Spinal cord (tissue), 10 donors: ENCODE results near the gene ENTPD8. TPM values are rescaled to one million over a fixed set of nuclear protein-coding genes. Genes with fewer than 3 reads are reported as not detected.

Experiments
- DNase-seq, 6 donors: peaks; one replicate each; pipeline versions ENCODE4 v3.0.0 to v3.0.0-alpha.2; 2013 to 2015; ENCODE audit warnings: low spot score in 6 of 6, low read depth in 4 of 6
- H3K27ac ChIP-seq: one replicate; pipeline ENCODE4 v1.5.1; 2013; ENCODE audit warnings: low read depth, low read length, control low read depth
- H3K27me3 ChIP-seq: one replicate; pipeline ENCODE4 v1.6.1; 2013; ENCODE audit warnings: low read length; ENCODE audit not compliant: control insufficient read depth, insufficient read depth
- H3K36me3 ChIP-seq: one replicate; pipeline ENCODE4 v1.6.1; 2013; ENCODE audit warnings: low read length; ENCODE audit not compliant: control insufficient read depth, insufficient read depth
- H3K4me1 ChIP-seq: one replicate; pipeline ENCODE4 v1.6.1; 2013; ENCODE audit warnings: low read length; ENCODE audit not compliant: control insufficient read depth, insufficient read depth
- H3K4me3 ChIP-seq: one replicate; pipeline ENCODE4 v1.5.1; 2013; ENCODE audit warnings: low read depth, low read length, control low read depth
- H3K9me3 ChIP-seq: one replicate; pipeline ENCODE4 v1.6.1; 2013; ENCODE audit warnings: low read length; ENCODE audit not compliant: control insufficient read depth, insufficient read depth
- WGBS: methylation state at CpG from one replicate; pipeline ENCODE4 v1.1.5; 2013; ENCODE audit warnings: missing lambda C conversion rate; ENCODE audit not compliant: insufficient coverage; 5-methylcytosine and 5-hydroxymethylcytosine counted together
- polyA plus RNA-seq, 2 donors: library from polyadenylated mRNA; unstranded; fragments of 120-200 nt; gene quantifications; one replicate each; pipeline ENCODE4 v1.2.1, GENCODE V29; 2013; ENCODE audit not compliant: insufficient read length in 2 of 2
- total RNA-seq, 2 donors: library from RNA; depleted of rRNA in 1 of 2; stranded (reverse); fragments of 120-200 nt in 1 of 2; fragments of >200 nt in 1 of 2; gene quantifications; one replicate each; pipeline versions ENCODE4 v1.2.3 to v1.2.4, GENCODE V29; 2013 to 2014
- donor health status: healthy.

The ENTPD8 gene
- total and polyA plus RNA-seq, 4 donors = 0.39 to 1.1 (median 0.90) TPM; not detected in 1

- peak in 4 of 6 donors; percentile 58 to 95 (median 73) for DNase-seq
Observed at GRCh38 chr9:137458194-137459151, 17.3 kb upstream of the ENTPD8 start.

DNA sequence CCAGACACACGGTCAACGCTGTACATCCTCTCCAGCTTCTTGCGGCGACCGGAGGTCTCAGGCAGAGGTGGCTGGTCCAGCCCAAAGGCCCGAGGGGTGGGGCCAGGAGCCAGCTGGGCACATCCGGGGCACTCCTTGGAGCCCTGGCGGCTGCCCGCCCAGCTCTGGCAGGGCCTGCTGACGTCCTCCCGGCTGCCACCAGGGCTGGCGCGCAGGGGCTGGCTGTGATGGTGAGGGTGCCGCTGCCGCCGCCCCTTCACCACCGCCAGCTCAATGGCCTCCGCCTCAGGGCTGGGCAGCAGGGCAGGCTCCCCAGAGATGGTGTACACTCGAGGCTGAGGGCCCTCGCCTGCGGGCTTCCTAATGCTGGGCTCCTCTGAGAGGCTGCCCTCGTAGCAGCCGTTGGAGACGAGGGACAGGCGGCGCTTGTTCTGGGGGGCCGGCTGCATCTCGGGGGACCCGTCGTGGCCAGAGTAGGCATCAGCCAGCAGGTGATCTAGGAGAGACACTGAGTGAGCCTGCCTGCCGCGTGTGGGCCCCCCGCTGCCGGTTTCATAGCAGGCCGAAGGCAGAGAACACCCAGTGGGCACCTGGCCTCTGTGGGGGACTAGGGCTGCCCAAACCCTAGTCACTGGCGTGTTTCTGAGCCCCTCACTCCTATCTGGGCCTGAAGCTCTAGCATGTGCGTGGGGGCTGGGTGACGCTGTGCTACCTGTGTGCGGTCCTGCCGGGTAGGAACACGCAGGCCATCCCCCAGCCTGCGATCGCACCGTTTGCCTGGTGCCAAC lies 16.4 kb upstream of the ENTPD8 start:
- peak in 1 of 6 donors; percentile 40 for DNase-seq
- no peaks in the 10 kb centered on the region for H3K9me3 ChIP-seq
- H3K27me3 ChIP-seq = no peaks in the 10 kb centered on the region
- peak overlapping the region; percentile 78 for H3K27ac ChIP-seq
- peak overlapping the region; percentile 48 for H3K4me3 ChIP-seq
- H3K36me3 ChIP-seq = peaks cover 82% of the 10 kb centered on the region
- H3K4me1 ChIP-seq = peaks cover 76% of the 10 kb centered on the region
- 43% methylated on average over 44 of the region's 44 CpGs for WGBS

More at GRCh38 chr9:137458194-137459151, 17.3 kb upstream of the ENTPD8 start:
- Histone ChIP-seq H3K27me3 (no peaks in the 10 kb centered on the region), H3K27ac (peak overlapping the region; percentile 78), H3K4me1 (peaks cover 67% of the 10 kb centered on the region), H3K36me3 (peaks cover 82% of the 10 kb centered on the region), H3K9me3 (no peaks in the 10 kb centered on the region), H3K4me3 (peak overlapping the region; percentile 48)
- 1% methylated on average over 88 of the region's 88 CpGs for WGBS

DNA sequence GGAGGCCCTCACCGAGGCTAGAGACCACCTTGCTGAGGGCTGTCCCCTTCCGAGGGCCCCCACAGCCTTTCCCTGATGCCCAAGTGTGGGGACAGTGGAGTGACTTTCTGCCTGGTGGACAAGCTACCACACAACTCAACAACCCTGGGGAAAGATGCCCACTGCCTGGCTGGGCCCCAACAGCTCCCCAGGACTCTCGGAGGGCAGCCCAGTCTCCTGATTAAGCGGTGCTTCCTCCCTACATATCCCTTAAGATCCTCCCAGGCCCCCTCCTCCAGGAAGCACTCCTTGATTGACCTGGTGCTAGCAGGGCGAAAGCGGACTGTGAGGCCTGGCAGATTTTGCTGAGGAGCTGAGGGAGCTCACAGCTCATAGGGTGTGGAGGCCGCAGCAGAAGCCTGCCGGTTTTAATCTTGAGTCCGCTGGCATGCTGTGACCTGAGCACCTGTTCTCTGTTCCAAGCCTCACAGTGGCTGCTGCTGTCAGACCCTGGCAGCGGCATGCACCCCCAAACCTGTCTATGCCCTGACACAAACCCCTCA lies 15.8 kb upstream of the ENTPD8 start:
- Histone ChIP-seq H3K4me3 (no peak overlapping the region), H3K27me3 (no peaks in the 10 kb centered on the region), H3K4me1 (peaks cover 78% of the 10 kb centered on the region), H3K36me3 (peaks cover 82% of the 10 kb centered on the region), H3K9me3 (no peaks in the 10 kb centered on the region), H3K27ac (peak overlapping the region; percentile 78)
- WGBS = 79% methylated on average over 9 of the region's 10 CpGs
- no peak for DNase-seq

- Histone ChIP-seq H3K9me3 (no peaks in the 10 kb centered on the region), H3K4me1 (peaks cover 75% of the 10 kb centered on the region), H3K36me3 (peaks cover 81% of the 10 kb centered on the region), H3K27ac (peak overlapping the region; percentile 78), H3K27me3 (no peaks in the 10 kb centered on the region), H3K4me3 (no peak overlapping the region)
- peak in 2 of 6 donors; percentile 71 to 88 for DNase-seq
- WGBS = 35% methylated on average over 10 of the region's 12 CpGs
Observed at GRCh38 chr9:137456061-137456863, 15.1 kb upstream of the ENTPD8 start.

DNA sequence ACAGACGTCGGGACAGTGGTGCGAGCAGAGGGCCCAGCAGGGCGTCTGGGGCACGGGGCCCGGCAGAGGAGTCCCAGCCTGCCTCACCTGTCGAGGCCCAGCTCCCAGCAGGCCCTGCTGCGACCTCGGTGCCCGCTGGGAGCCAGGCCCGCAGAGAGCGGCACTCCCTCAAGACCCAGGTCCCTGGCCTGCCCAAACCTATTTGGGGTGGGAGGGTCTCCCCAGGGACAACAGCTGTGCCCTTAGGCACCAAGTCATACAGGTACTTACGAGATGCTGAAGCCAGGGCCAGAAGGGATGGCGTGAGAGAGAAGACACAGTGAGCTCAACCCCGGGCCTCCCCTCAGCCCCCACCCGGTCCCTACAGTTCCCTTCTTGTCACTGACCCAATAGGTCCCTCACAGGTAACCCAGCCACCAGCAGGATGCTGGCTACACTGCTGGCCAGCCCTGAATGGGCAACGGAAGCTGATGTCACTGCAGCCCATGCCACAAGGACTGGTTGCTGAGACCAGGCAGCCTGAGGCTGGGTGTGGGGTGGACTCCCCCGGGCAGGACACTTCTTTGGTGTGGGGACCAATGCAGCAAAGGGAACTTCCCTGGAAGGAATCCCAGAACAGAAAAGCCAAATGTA lies 14.3 kb upstream of the ENTPD8 start:
- Histone ChIP-seq H3K36me3 (peaks cover 77% of the 10 kb centered on the region), H3K9me3 (no peaks in the 10 kb centered on the region), H3K27me3 (no peaks in the 10 kb centered on the region), H3K4me1 (peaks cover 75% of the 10 kb centered on the region), H3K27ac (peak overlapping the region; percentile 78), H3K4me3 (no peak overlapping the region)
- WGBS = 81% methylated on average over 18 of the region's 18 CpGs
- DNase-seq = no peak

DNA sequence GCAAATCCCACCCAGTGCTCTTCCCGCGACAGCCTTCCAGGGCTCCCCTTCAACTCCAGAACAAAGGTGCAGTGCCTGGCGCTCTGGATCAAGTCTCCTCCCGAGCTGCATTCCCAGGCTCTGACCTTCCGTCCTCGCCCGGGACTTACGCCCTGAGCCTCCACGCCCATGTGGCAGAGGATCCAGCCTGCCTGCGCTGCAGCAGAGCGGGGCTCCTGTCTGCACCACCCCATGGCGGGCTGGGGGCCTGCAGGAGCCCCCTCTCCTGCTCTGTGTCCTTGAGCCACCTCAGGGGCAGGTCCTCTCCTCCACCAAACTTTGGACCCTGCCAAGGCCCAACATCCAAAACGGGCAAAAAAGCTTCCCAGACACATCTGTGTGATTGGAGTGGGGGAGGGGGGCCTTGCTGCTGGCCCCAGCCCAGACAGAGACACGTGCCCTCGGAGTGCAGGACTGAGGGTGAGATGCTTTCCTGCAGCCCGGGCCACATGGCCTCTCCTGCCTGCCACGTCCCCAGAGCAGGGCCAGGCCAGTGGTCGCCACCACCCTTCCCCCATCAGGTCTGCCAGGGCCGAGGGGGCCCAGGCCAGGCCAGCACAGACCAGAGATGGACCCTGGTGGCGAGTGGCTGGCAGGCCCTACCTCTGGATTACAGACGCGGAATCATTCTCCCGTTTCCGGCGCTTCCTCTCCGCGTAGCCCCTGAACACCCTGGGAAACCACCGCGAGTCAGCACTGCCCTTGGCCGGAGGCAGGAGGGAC lies 13.6 kb upstream of the ENTPD8 start:
- peak overlapping the region; percentile 61 for H3K27ac ChIP-seq
- DNase-seq = peak in 1 of 6 donors; percentile 40
- no peaks in the 10 kb centered on the region for H3K27me3 ChIP-seq
- H3K36me3 ChIP-seq = peaks cover 80% of the 10 kb centered on the region
- peak overlapping the region; percentile 27 for H3K4me3 ChIP-seq
- 53% methylated on average over 23 of the region's 30 CpGs for WGBS
- H3K9me3 ChIP-seq = no peaks in the 10 kb centered on the region
- peaks cover 71% of the 10 kb centered on the region for H3K4me1 ChIP-seq

DNA sequence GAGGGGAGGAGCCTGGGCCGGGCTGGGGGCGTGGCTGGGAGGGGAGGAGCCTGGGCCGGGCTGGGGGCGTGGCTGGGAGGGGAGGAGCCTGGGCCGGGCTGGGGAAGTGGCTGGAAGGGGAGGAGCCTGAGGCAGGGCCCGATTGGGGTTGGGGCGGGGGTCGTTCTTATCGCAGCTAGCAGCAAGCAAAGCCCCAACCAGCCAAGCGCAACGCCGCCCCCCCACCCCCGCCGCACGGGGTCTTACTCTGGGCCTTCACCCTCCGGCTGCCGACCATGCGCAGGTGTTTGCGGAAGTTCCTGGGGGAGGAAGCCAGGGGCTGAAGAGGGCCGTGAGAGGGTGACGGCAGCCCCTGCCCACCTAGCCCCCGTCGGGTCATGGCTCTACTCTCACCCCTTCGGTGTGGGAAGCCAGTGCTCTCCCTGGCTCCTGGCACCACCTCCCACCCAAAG lies 13.0 kb upstream of the ENTPD8 start:
- H3K4me1 ChIP-seq = peaks cover 72% of the 10 kb centered on the region
- H3K9me3 ChIP-seq = no peaks in the 10 kb centered on the region
- H3K4me3 ChIP-seq = peak overlapping the region; percentile 27
- H3K27ac ChIP-seq = peak overlapping the region; percentile 61
- no peaks in the 10 kb centered on the region for H3K27me3 ChIP-seq
- DNase-seq = peak in 2 of 6 donors; percentile 37 to 52
- H3K36me3 ChIP-seq = peaks cover 86% of the 10 kb centered on the region
- 24% methylated on average over 18 of the region's 24 CpGs for WGBS

DNA sequence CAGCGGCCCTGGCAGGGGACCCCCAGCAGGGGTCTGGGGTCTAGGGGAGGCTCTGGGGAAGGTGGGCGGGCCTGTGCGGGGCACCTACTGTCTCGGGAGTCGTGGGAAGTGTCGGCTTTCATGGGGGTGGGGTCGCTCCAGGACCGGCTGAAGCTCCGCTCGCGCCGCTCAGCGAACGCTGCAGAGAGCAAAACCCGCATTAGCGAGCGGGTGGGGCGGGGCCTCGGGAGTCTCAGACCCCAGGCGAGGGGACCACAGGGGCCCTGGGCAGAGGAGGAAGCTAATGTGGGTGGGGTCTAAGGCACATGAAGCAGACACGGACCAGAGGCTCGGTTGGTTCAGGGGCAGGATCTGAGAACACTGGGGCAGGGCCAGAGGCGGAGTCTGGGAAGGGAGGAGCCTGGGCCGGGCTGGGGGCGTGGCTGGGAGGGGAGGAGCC lies 12.5 kb upstream of the ENTPD8 start:
- Histone ChIP-seq H3K4me3 (peak overlapping the region; percentile 24), H3K27me3 (no peaks in the 10 kb centered on the region), H3K27ac (peak overlapping the region; percentile 2), H3K4me1 (peaks cover 77% of the 10 kb centered on the region), H3K36me3 (peaks cover 91% of the 10 kb centered on the region), H3K9me3 (no peaks in the 10 kb centered on the region)
- WGBS = 27% methylated on average over 23 of the region's 25 CpGs
- DNase-seq = peak in 2 of 6 donors; percentile 77 to 83
